ENCODE measurements around the gene FAM236C. TPM values are rescaled to one million over a fixed set of nuclear protein-coding genes. Genes with fewer than 3 reads are reported as not detected.

FAM236C gene
- total RNA-seq, 2 experiments from 2014 or later: not detected

Other genes with a start within 250 kb of the FAM236C start
- gene PHKA1, start 198.3 kb upstream of the FAM236C start, total RNA-seq: 1 to 10 TPM; 1.1 to 4.9 TPM
- gene DMRTC1B, start 135.7 kb upstream of the FAM236C start, total RNA-seq: not detected
- not detected for gene FAM236B, start 130.0 kb upstream of the FAM236C start, total RNA-seq
- gene FAM236D, start 104.4 kb upstream of the FAM236C start, total RNA-seq: not detected
- gene FAM236A, start 25.6 kb downstream of the FAM236C start, total RNA-seq: not detected
- not detected for gene DMRTC1, start 31.2 kb downstream of the FAM236C start, total RNA-seq
- gene PABPC1L2B, start 90.3 kb downstream of the FAM236C start, total RNA-seq: not detected
- not detected for gene PABPC1L2A, start 166.9 kb downstream of the FAM236C start, total RNA-seq

Measured in activated CD8-positive, alpha-beta memory T cell treated with anti-CD3 and anti-CD28 coated beads, Interleukin-2, amount 10 ng/mL, durations not matched to agents 7 days and 5 days (primary cell).